Panc1 (cell line): ENCODE measurements around the gene MILR1.

Experiments
- CTCF ChIP-seq: fragments of 450-650 bp; IDR thresholded peaks from 2 replicates; pipeline ENCODE4 v1.5.1; 2017; ENCODE audit warnings: mild to moderate bottlenecking
- SIN3A ChIP-seq: IDR thresholded peaks from 2 replicates; pipeline ENCODE4 v1.6.1; 2012; ENCODE audit warnings: low read depth, mild to moderate bottlenecking, low read length, moderate library complexity, borderline replicate concordance; ENCODE audit not compliant: insufficient read depth

- TF ChIP-seq CTCF (no peak), SIN3A (no peak)
Observed at GRCh38 chr17:64504769-64505339, 55.9 kb downstream of the MILR1 start.
